GF-D8 (cell line): ENCODE data around the gene ADM.

Experiments
- DNase-seq: peaks from one replicate; lab custom pipeline; 2025; lab: John Stamatoyannopoulos, UW

The ADM gene

DNA sequence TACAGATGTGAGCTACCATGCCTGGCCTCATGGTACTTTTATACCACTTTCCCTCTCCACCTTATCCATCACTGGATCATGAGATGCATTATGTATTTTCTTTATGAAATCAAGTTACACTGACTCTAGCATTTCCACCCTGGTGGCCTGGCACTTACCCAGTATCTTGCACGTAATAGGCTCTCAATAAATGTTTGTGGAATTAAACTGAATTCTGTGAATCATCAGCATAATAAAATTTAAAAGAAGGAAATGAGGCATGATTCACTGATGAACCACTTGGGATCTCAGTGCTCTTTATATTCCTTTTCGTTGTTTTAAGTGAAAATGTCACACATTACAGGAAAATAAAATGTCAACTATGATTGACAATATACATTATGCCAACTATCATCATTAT is 25.1 kb downstream of the ADM start:
- DNase-seq = no peak

DNA sequence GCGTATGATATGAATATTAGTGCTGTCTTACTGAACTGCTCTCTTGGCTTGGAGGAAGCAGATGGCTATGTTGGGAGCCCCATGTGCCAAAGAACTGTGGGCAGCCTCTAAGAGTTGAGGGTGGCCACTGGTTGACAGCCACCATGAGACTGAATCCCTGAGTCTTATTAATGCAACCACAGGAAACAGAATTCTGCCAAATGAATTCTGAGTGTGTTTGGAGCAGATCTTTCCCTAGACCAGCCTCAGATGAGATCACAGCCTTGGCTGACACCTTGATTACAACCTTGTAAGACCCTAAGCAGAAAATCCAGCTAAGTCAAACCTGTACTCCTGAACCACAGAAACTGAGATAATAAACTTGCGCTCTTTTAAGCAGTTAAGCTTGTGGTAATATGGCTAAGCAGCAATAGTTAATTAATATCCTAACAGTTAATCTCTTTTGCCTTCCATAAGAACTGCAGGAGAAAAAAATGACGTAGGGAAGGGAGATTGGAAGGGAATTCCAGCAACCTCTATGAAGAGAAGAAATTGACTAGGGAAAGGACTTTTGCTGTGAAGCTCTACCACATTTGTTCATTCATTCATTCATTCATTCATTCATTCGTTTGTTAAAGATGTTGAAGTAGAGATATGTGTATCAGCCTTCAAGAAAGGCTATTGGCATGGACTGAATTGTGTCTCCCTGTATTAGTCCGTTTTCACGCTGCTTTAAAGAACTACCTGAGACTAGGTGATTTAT is 26.8 kb downstream of the ADM start:
- no peak for DNase-seq

DNA sequence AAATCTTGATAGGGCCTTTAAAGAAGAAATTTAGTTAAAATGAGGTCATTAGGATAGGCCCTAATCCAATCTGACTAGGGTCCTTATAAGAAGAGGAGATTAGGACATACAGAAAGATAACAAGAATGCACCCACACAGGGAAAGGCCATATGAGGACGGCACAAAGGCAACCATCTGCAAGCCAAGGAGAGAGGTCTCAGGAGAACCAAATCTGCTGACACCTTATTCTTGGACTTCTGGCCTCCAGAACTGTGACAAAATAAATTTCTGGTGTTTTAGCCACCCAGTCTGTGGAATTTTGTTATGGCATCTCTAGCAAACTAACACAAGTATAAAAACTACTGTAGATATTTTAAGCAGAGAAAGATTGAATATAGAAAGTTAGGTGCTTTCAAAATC is 28.6 kb downstream of the ADM start:
- DNase-seq = no peak

DNA sequence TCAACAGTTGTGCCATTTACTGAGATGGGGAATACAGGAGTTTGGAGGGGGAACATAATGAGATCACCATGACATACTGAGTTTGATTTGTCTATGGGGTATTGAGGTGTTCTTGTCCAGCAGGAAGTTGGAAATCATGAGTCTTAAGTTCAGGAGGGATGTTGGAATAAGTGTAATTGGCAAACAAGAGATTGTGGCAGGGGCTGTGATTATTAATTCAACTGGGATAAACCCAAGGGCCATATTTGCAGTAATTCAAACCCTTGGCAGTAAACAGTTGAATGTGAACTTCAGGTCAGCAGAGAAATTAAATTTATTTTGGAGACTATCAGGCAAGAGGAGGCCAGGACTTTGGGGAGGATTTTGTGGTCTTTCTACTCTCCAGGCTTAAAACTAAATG is 33.4 kb downstream of the ADM start:
- no peak for DNase-seq

DNA sequence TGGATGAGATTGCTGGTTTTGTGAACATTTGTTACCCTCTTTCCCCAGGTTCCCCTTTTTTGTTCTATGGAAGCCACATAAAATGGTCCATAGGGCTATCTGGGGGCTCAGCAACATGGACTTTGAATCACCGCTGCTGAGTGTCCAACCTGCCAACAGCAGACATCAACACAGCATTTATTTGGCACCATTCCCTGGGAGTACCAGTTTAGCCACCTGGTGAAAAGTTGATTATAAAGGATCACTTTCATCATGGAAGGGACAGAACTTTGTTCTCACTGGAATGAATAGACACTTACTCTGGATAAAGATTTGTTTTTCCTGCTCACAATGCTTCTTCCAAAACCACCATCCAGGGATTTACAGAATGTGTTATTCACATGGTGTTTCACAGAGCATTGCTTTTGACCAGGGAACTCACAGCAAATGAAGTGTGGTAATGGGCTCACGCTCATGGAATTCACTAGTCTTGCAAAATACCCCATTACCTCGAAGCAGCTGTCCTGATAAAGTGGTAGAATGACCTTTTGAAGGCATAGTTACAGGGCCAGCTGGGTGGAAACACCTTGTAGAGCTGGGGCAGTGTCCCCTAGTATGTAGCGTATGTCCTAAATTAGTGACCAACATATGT is 43.9 kb downstream of the ADM start:
- no peak for DNase-seq

DNA sequence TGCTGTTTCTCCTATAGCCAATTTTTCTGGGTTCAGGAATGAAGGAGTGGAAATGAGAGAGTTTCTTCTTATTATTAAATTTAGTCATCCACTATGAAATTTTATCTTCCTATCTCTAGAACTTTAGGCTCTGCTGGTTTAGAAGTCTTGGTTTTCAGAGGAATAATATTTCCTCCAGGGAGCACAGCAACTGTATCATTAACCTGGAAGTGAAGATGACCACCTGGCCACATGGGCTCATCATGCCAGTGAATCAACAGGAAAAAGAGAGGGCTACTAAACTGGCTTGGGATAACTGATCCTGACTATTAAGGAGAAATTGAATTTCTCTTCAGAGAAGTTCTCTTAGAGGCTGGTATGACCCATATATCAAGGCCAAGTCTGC is 44.4 kb downstream of the ADM start:
- no peak for DNase-seq

DNA sequence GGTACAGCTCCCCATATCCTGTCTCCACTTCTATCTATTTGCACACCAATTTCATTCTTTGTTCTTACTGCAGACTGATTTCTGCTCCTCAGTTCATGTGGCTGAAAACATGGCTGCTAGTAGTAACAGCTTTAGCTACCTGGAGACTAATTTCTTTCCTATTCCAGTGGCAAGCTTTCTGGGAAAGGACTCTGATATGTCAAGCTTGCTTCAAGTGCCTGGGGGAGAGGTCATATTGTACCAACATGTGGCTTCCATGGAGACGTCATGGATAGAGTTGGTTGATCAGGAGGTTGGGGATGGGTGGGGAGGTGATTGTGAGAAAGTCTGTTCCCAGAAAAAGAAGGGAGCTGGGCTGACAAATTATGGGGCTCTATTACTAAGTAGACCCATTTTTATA is 44.9 kb downstream of the ADM start:
- DNase-seq = no peak

DNA sequence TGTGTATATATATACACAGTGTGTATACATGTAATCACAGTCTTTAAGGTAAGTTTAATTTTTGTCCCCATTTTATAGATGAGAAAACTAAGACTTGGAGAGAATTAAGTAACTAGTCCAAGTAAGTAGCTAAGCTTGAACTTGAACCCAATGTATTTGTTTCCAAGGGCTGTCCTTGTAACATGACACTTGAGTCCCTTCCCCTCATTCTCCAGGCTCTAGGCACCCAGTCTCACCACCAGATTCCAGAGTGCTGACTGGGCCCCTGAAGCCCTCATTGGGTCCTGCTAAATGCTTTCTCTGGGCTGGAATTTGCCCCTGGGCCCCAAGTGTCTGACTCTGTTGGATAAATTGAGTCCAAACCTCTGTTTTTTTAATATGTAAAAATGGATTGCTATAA is 45.5 kb downstream of the ADM start:
- DNase-seq = no peak

DNA sequence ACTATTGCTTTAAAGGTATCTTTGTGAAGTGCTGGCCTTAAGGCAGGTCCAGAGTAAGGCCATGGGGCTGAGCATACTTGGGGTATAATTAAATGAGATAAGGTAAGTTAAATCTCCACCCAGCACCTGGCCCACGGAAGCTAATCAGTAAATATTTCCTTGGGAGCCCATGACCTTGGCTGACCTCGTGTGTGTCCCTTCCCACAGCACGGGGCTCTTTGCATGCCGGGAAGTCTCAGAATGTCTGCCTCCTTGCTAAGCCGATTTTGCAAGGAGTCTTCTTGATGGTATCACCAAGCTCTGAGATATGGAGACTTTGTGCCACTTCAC is 46.5 kb downstream of the ADM start:
- DNase-seq = no peak

DNA sequence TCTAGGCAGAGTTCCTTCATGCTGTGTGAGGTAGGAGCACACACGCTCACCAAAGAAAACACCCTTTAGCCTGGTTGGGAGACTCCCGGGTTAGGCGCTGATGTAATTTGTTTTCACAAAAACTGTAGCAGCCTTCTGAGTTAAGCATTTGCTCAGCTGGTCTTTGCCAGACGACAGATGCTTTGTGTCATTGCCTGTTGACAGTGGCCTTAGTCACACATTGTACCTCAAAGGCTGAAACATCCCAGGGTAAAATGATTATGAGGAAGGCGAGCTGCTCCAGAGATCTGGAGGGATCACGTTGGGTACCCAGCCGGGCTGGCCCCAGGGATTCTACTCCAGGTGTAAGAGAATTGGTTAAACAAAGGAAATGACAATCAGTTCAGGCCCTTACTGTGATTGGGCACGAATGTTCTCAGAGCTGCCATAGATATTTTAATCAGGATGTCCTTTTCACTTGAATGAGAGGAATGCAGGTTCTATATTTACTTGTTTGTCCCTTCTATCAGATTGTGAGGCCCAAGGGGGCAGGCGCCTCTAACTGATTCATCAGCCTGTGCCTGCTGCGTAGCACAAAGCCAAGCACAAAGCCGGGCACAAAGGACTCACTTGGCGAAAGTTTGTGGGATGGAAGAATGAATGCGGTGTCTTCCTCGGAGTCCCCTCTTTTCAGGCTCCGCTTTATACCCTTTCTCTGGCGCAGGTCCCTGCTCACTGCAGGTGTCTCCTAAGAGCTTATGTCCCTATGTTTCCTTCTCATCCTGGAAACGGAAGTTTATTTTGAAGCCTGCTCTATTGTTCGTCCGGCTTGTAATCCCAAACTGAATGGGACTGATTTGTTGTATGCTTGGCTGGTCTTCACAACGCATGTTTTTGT is 47.1 kb downstream of the ADM start:
- DNase-seq = no peak

DNA sequence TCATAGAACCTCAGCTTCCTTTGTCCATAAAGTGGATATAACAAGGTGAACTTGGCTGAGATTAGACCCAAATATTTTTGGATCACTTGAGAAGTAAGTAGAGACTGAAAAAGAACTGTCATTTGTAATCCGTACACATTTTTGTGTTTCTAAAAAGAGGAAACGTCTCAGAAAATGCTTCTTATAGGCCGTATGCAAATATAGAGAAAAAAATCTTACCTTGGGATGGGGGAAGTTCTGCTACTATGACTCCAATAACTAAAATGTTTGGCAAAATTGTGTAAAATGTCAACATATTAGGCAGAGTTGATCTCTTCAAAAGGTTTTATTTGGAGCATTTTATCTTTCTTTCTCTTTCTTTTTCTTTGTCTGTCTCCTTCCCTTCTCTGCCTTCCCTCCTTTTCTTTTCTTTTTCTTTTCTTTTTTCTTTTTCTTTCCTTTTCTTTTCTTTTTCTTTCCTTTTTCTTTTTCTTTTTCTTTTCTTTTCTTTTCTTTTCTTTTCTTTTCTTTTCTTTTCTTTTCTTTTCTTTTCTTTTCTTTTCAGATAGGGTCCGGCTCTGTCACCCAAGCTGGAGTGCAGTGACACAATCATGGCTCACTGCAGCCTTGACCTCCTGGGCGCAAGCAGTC is 48.2 kb downstream of the ADM start:
- DNase-seq = no peak

DNA sequence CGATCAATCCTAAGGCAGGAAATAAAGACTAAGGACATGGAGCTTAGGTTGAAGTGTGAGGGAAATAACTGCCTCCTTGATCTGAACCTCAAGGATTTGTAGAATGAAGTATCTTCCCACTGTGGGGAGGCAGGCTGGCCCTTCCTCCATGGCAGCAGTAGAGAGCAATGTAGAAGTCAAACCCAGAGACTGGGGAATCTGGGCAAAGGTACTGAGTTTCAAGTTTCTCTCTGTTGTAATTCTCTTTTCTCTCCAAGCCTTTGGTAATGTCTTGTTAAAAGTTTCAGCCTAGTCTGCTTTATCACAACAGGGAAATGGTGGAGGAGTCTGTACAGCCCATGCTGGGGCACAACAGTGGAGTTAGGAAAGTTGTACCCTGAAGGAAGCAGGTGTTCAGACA is 49.5 kb downstream of the ADM start:
- no peak for DNase-seq

DNA sequence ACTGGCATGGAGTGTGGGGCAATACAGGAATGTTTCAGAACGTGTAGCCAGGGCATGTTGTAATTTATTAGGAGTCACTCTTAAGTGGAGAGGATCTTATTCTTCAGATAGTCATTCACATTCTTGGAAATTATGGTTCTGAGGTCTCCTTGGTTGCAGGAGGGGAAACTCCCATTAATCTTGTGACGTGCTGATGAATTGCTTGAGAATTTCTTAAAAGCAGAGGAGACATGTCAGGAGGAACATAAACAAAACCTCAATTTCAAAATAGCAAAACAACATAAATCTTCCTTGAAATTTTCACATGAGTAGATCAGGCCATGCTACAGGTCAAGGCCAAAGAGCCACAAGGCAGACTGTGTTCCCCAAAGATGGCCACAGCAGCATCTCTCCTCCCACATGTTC is 50.4 kb downstream of the ADM start:
- no peak for DNase-seq

DNA sequence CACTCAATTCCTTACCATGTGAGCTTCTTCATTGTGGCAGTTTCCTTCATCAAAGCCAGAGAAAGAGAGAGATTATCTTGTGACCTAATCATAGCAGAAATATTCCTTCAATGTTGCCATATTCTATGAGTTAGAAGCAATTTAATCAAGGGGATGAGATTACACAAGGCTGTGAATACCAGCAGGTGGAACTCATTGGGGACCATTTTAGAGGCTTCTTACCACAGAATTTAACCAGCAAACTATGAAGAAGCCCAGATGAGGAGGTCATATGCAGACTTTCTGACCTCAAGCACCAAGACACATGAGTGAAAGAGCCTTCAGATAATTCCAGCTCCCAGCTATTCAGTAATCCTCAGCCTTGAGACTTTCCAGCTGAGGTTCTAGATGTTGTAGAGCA is 51.3 kb downstream of the ADM start:
- DNase-seq = no peak
